Right lobe of liver (tissue), 4 donors: ENCODE data around the gene ZNF692.

Source experiments
- CTCF ChIP-seq, 4 donors: fragments of 200-600 bp in 3 of 4; fragments of 450-650 bp in 1 of 4; IDR thresholded peaks; one replicate each; pipeline versions ENCODE4 v1.5.1 to v1.8.0; 2016 to 2022; ENCODE audit warnings: antibody characterized with exemption in 4 of 4, mild to moderate bottlenecking in 2 of 4
- POLR2A ChIP-seq: fragments of 450-650 bp; IDR thresholded peaks from one replicate; pipeline ENCODE4 v1.6.1; 2017; ENCODE audit warnings: antibody characterized with exemption, mild to moderate bottlenecking
- donor health status: DM: no; HTN: no; CAD: no.
- donor health status: DM: no; HTN: no; CAD: no.
- donor health status: DM: no; HTN: yes; CAD: no.

- TF ChIP-seq CTCF (IDR thresholded peaks at IDR 0.05) (no peak), POLR2A (no peak)
Observed at GRCh38 chr1:248857201-248857600, 1.7 kb downstream of the ZNF692 start.
